Suprapubic skin (tissue), 3 donors: Measurements from ENCODE around the gene PPP1R37.

Source experiments
- CTCF ChIP-seq, 2 donors: fragments of 200-600 bp in 1 of 2; fragments of 450-650 bp in 1 of 2; sonication (generic) in 1 of 2; IDR thresholded peaks; one replicate each; pipeline ENCODE4 v1.5.1; 2016 to 2019; ENCODE audit warnings: antibody characterized with exemption in 2 of 2, mild to moderate bottlenecking in 1 of 2, moderate library complexity in 1 of 2
- POLR2AphosphoS5 ChIP-seq, 3 donors: sonication (generic); formaldehyde crosslinking; IDR thresholded peaks; one replicate each; pipeline ENCODE4 v1.6.1; 2017; ENCODE audit warnings: antibody characterized with exemption in 3 of 3

DNA sequence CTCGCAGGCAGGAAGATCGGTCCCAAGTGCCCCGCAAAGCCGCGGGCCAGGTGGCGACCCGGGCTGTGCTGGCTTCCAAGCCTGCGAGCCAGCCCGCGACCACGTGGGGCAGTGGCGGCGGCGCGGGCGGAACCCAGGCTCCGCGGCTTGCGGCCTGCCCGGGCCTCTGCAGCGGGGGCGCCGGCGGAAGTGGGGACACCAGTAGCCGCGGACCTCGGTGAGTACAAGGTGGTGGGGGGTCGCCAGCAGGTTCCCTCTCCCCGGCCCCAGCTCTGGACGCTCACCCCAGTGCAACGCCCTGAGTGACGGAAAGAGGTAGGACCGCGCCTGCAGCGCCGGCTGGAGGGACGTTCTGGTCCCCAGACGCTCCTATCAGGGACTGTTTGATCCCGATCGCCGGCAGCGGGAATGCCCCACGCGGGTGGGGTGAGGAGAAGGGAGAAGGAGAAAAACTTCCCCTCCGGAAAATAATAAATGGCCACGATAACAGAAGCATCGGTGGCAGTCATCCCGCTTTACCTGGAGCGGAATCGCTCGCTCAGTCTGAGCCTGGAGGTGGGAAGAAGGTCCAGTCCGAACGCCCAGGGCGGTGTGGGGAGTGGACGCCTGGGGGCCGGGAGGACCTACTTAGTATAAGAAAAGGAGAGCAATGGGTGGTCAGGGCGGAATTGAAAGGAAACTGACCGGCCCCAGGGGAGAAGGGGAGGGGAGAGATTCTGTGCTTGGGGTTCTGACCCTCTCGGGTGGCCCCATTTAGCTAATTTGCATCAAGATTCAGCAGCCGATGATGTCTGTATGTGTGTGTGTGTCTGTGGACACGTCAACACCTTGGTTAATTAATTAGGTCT, 13.7 kb upstream of the PPP1R37 start, which contains the start of gene GEMIN7:
- TF ChIP-seq CTCF (IDR thresholded peaks at IDR 0.05) (no peak), POLR2AphosphoS5 (IDR thresholded peaks at IDR 0.05) (peak in 1 of 3 donors; percentile 78)
